Prostate gland (tissue), 2 donors: ENCODE measurements around the gene ACTN2. TPM values are rescaled to one million over a fixed set of nuclear protein-coding genes. Genes with fewer than 3 reads are reported as not detected.

Experiments used
- DNase-seq: peaks from one replicate; pipeline ENCODE4 v3.0.0-alpha.2; 2019; ENCODE audit warnings: low spot score
- H3K27ac ChIP-seq, 2 donors: fragments of 200-600 bp; sonication (generic); 2 replicates each; pipeline ENCODE4 v1.5.1; 2017 to 2019
- H3K27me3 ChIP-seq: fragments of 200-600 bp; sonication (generic); replicated peaks from 2 replicates; pipeline ENCODE4 v1.5.1; 2019; ENCODE audit not compliant: insufficient read depth
- H3K36me3 ChIP-seq, 2 donors: fragments of 200-600 bp; sonication (generic); 1 replicate in 1 of 2; 2 replicates in 1 of 2; pipeline versions ENCODE4 v1.5.1 to v1.8.1; 2017 to 2019
- H3K4me1 ChIP-seq: fragments of 200-600 bp; sonication (generic); replicated peaks from 2 replicates; pipeline ENCODE4 v1.5.1; 2019
- H3K4me3 ChIP-seq, 2 donors: fragments of 200-600 bp; sonication (generic); 2 replicates each; pipeline ENCODE4 v1.5.1; 2017 to 2019
- H3K9me3 ChIP-seq: fragments of 200-600 bp; sonication (generic); 2 replicates; pipeline ENCODE4 v1.5.1; 2017
- CTCF ChIP-seq, 4 experiments: fragments of 200-600 bp in 2 of 4; fragments of 450-650 bp in 2 of 4; sonication (generic) in 2 of 4; IDR thresholded peaks; 1 replicate in 3 of 4; 2 replicates in 1 of 4; pipeline ENCODE4 v1.5.1; 2016 to 2019; ENCODE audit warnings: antibody characterized with exemption in 4 of 4, mild to moderate bottlenecking in 2 of 4, moderate library complexity in 2 of 4
- POLR2A ChIP-seq: fragments of 450-650 bp; IDR thresholded peaks from one replicate; pipeline ENCODE4 v1.6.1; 2016; ENCODE audit warnings: antibody characterized with exemption, mild to moderate bottlenecking
- POLR2AphosphoS5 ChIP-seq: sonication (generic); formaldehyde crosslinking; IDR thresholded peaks from one replicate; pipeline ENCODE4 v1.6.1; 2017; ENCODE audit warnings: antibody characterized with exemption
- WGBS: methylation state at CpG from one replicate; pipeline ENCODE4 v1.1.5; 2018; 5-methylcytosine and 5-hydroxymethylcytosine counted together
- intact Hi-C: fragments of 100-400 bp; cut with DNase I; formaldehyde crosslinking; loops from one replicate; pipeline ENCODE4 v1.14.2; 2022
- total RNA-seq, 2 donors: library from RNA; depleted of rRNA; stranded (reverse); fragments of >200 nt; gene quantifications; one replicate each; pipeline ENCODE4 v1.1.0, GENCODE V29; 2016

ACTN2 gene
- total RNA-seq, 2 donors from 2014 or later: 7.6 to 36.4 TPM

DNA sequence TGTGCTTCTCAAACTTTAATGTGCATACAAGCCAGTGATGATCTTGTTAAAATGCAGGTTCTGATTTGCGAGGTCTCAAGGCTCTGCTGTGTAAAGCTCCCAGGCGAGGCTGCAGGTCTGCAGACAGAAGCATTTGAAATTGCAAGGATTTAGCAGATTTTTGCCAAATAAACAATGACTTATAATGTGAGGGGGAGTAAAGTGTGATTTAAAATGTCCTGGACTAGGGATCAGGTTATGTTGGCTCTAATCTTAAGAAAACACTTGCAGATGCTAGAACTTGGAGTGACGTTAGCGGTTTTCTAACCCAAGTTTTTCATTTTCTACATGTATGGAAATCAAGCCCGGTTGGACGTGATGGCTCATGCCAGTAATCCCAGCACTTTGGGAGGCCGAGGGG is 16.2 kb upstream of the ACTN2 start:
- TF ChIP-seq POLR2A: no peak
- no peak for TF ChIP-seq POLR2AphosphoS5
- no peak for TF ChIP-seq CTCF (IDR thresholded peaks at IDR 0.05)
- Histone ChIP-seq H3K36me3 (no peaks in the 10 kb centered on the region), H3K4me3 (no peak overlapping the region), H3K4me1 (no peaks in the 10 kb centered on the region), H3K9me3 (no peaks in the 10 kb centered on the region), H3K27me3 (peaks cover 4% of the 10 kb centered on the region), H3K27ac (no peak overlapping the region)
- 57% methylated on average over 7 of the region's 7 CpGs for WGBS
- intact Hi-C loops: no loop called here
- no peak for DNase-seq

DNA sequence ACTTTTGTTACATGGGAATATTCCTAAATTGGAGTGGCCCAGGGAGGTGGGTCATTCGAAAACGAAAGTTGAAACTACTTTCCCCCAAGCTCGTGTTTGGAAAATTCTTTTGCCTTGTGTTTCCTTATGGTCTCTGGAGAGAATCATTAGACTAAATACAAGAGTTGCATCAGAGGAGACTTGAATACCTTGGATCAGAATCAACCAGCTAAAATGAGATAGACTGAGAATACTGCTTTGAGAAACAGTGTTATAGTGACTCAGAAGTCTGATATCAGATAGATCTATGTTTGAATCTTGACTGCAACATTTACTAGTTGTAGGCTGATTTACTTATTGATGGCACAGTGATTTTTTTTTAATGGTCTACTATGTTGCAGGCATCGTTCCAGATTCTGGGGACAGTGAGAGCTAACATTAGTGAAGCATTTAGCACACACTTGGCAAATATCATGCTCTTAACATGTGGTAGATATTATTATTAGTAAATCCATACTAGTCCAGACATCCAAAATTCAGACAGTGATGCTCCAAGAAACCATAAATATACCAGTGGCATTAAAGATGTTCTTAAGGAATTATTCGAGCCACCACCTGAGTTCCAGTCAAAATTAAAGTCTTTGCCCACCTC is 12.9 kb upstream of the ACTN2 start:
- no peak for DNase-seq
- Histone ChIP-seq H3K4me3 (no peak overlapping the region), H3K27me3 (peaks cover 4% of the 10 kb centered on the region), H3K4me1 (no peaks in the 10 kb centered on the region), H3K9me3 (no peaks in the 10 kb centered on the region), H3K27ac (no peak overlapping the region), H3K36me3 (no peaks in the 10 kb centered on the region)
- intact Hi-C loops: no loop called here
- 64% methylated on average over 5 of the region's 5 CpGs for WGBS
- no peak for TF ChIP-seq POLR2A
- no peak for TF ChIP-seq POLR2AphosphoS5
- TF ChIP-seq CTCF (IDR thresholded peaks at IDR 0.05): no peak

DNA sequence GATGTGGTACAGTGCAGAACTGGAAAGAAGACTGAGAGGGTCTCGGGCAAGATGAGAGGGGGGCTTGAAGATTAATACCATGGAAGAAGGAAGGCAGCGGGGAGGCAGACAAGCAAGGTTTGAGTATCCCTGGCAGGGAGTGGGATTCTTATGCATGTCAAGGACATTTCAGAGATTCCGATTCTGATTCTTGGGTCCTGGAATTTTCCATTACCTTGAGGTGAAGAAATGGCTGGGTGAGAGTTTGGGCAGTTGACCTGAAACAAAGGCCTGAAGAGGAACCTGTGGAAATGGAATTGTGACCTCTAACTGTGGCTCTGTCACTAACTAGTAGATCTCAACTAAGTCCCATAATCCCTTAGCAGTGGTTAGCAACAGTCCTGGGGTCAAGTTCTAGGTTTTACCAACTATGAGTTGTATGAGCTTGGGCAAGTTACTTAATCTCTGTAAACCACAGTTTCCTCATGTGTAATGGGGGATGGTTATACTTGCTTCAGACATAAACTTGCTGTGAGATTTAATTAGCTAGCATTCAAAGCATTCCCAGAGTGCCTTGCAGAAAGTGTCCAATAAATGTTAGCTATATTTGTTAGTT is 8.6 kb upstream of the ACTN2 start:
- no peak for DNase-seq
- Histone ChIP-seq H3K27ac (no peak overlapping the region), H3K4me3 (no peak overlapping the region), H3K9me3 (no peaks in the 10 kb centered on the region), H3K4me1 (no peaks in the 10 kb centered on the region), H3K36me3 (no peaks in the 10 kb centered on the region), H3K27me3 (peaks cover under 1% of the 10 kb centered on the region)
- TF ChIP-seq POLR2AphosphoS5: no peak
- TF ChIP-seq POLR2A: no peak
- TF ChIP-seq CTCF (IDR thresholded peaks at IDR 0.05): no peak
- WGBS: 68% methylated on average over 3 of the region's 3 CpGs
- intact Hi-C loops: no loop called here

GRCh38 chr1:236681219-236681618 is 5.1 kb upstream of the ACTN2 start:
- TF ChIP-seq POLR2A: no peak
- TF ChIP-seq POLR2AphosphoS5: no peak
- TF ChIP-seq CTCF (IDR thresholded peaks at IDR 0.05): no peak
- intact Hi-C loops: no loop called here
- Histone ChIP-seq H3K9me3 (no peaks in the 10 kb centered on the region), H3K4me3 (no peak overlapping the region), H3K36me3 (no peaks in the 10 kb centered on the region), H3K27me3 (peaks cover 4% of the 10 kb centered on the region), H3K27ac (no peak overlapping the region), H3K4me1 (no peaks in the 10 kb centered on the region)
- DNase-seq: no peak
- WGBS: 46% methylated on average over 3 of the region's 3 CpGs
